Activated CD4-positive, alpha-beta T cell treated with anti-CD3 and anti-CD28 coated beads, Interleukin-2, amount 10 ng/mL, durations not matched to agents 7 days and 5 days (primary cell): Measurements from ENCODE around the gene OR1D5. TPM values are rescaled to one million over a fixed set of nuclear protein-coding genes. Genes with fewer than 3 reads are reported as not detected.
A peak's percentile ranks its signal among the peaks of the same experiment; 100 is the strongest.

Source experiments
- CTCF ChIA-PET: fragments of 350-600 bp; sonication (Branson Sonifier 250); formaldehyde crosslinking; loops from one replicate; lab custom pipeline; 2021; ENCODE audit warnings: antibody characterized with exemption; lab: Charles Lee
- POLR2A ChIA-PET: fragments of 350-600 bp; sonication (Branson Sonifier 250); formaldehyde crosslinking; loops from one replicate; lab custom pipeline; 2021; ENCODE audit warnings: antibody characterized with exemption; lab: Charles Lee
- DNase-seq: peaks from one replicate; pipeline ENCODE4 v3.0.0-alpha.2; 2020
- H3K27ac Mint-ChIP-seq: one replicate; pipeline ENCODE4 v1.8.0; 2021; ENCODE audit warnings: mild to moderate bottlenecking, moderate library complexity, mixed read lengths
- H3K27me3 Mint-ChIP-seq: one replicate; pipeline ENCODE4 v1.8.0; 2021; ENCODE audit warnings: mixed read lengths
- H3K36me3 Mint-ChIP-seq: one replicate; pipeline ENCODE4 v1.8.0; 2021; ENCODE audit warnings: low read depth, mixed read lengths
- H3K4me1 Mint-ChIP-seq: one replicate; pipeline ENCODE4 v1.8.0; 2021; ENCODE audit warnings: mixed read lengths
- H3K4me3 Mint-ChIP-seq: one replicate; pipeline ENCODE4 v1.8.0; 2021; ENCODE audit warnings: mild to moderate bottlenecking, moderate library complexity, mixed read lengths
- H3K9me3 Mint-ChIP-seq: one replicate; pipeline ENCODE4 v1.8.0; 2021; ENCODE audit warnings: mixed read lengths
- total RNA-seq, 2 experiments: library from RNA; stranded (reverse); gene quantifications; one replicate each; pipeline ENCODE4 v1.2.3, GENCODE V29; 2021

Gene OR1D5
- total RNA-seq, 2 experiments from 2014 or later = not detected

- DNase-seq = no peak
- Mint-ChIP-seq H3K9me3 (peaks cover 13% of the 10 kb centered on the region), H3K27me3 (no peaks in the 10 kb centered on the region), H3K27ac (no peak overlapping the region), H3K36me3 (peaks cover 7% of the 10 kb centered on the region), H3K4me3 (no peak overlapping the region), H3K4me1 (no peaks in the 10 kb centered on the region)
- ChIA-PET POLR2A (no interaction called here), CTCF (interaction anchor here (1.1 kb wide), 1 partner anchor 12 kb away, joined by 3 read pairs; no protein-coding TSS in a partner anchor)
These were observed 35.4 kb downstream of the OR1D5 start for GRCh38 chr17:3027786-3028532.

GRCh38 chr17:3026856-3027751 is 36.3 kb downstream of the OR1D5 start:
- ChIA-PET POLR2A (no interaction called here), CTCF (interaction anchor here (1.1 to 2.0 kb wide), 2 partner anchors 13 to 14 kb away, joined by 3 to 5 read pairs; no protein-coding TSS in a partner anchor)
- Mint-ChIP-seq H3K27ac (no peak overlapping the region), H3K4me3 (no peak overlapping the region), H3K9me3 (peaks cover 20% of the 10 kb centered on the region), H3K36me3 (peaks cover 15% of the 10 kb centered on the region), H3K4me1 (no peaks in the 10 kb centered on the region), H3K27me3 (no peaks in the 10 kb centered on the region)
- no peak for DNase-seq

- no peak for DNase-seq
- Mint-ChIP-seq H3K36me3 (peaks cover 22% of the 10 kb centered on the region), H3K27ac (no peak overlapping the region), H3K4me3 (no peak overlapping the region), H3K9me3 (peaks cover 24% of the 10 kb centered on the region), H3K4me1 (no peaks in the 10 kb centered on the region), H3K27me3 (no peaks in the 10 kb centered on the region)
- POLR2A ChIA-PET = no interaction called here
- CTCF ChIA-PET = interaction anchor here (1.1 to 2.0 kb wide), 2 partner anchors 13 to 14 kb away, joined by 3 to 5 read pairs; no protein-coding TSS in a partner anchor
These were observed 37.1 kb downstream of the OR1D5 start for GRCh38 chr17:3026125-3026855.

- Mint-ChIP-seq H3K4me3 (no peak overlapping the region), H3K27me3 (no peaks in the 10 kb centered on the region), H3K4me1 (no peaks in the 10 kb centered on the region), H3K27ac (no peak overlapping the region), H3K9me3 (peaks cover 24% of the 10 kb centered on the region), H3K36me3 (peaks cover 30% of the 10 kb centered on the region)
- ChIA-PET CTCF (interaction anchor here (0.8 to 2.0 kb wide), 2 partner anchors 10 to 13 kb away, joined by 3 to 5 read pairs; no protein-coding TSS in a partner anchor), POLR2A (no interaction called here)
- no peak for DNase-seq
These were observed 37.8 kb downstream of the OR1D5 start for GRCh38 chr17:3025421-3026124.

- POLR2A ChIA-PET = no interaction called here
- DNase-seq = no peak
- peaks cover 24% of the 10 kb centered on the region for H3K9me3 Mint-ChIP-seq
- H3K27ac Mint-ChIP-seq = no peak overlapping the region
- H3K36me3 Mint-ChIP-seq = peaks cover 34% of the 10 kb centered on the region
- no peak overlapping the region for H3K4me3 Mint-ChIP-seq
- H3K4me1 Mint-ChIP-seq = no peaks in the 10 kb centered on the region
- no peaks in the 10 kb centered on the region for H3K27me3 Mint-ChIP-seq
- CTCF ChIA-PET = no interaction called here
These were observed 39.1 kb downstream of the OR1D5 start for GRCh38 chr17:3024346-3024745.

- H3K4me3 Mint-ChIP-seq = no peak overlapping the region
- H3K4me1 Mint-ChIP-seq = no peaks in the 10 kb centered on the region
- H3K36me3 Mint-ChIP-seq = peaks cover 34% of the 10 kb centered on the region
- no peak for DNase-seq
- CTCF ChIA-PET = no interaction called here
- no peak overlapping the region for H3K27ac Mint-ChIP-seq
- peaks cover 24% of the 10 kb centered on the region for H3K9me3 Mint-ChIP-seq
- no peaks in the 10 kb centered on the region for H3K27me3 Mint-ChIP-seq
- POLR2A ChIA-PET = no interaction called here
These were observed 41.2 kb downstream of the OR1D5 start for GRCh38 chr17:3022197-3022596.

- no peak overlapping the region for H3K4me3 Mint-ChIP-seq
- CTCF ChIA-PET = no interaction called here
- POLR2A ChIA-PET = no interaction called here
- H3K27me3 Mint-ChIP-seq = no peaks in the 10 kb centered on the region
- H3K36me3 Mint-ChIP-seq = peaks cover 34% of the 10 kb centered on the region
- H3K27ac Mint-ChIP-seq = no peak overlapping the region
- H3K9me3 Mint-ChIP-seq = peaks cover 24% of the 10 kb centered on the region
- H3K4me1 Mint-ChIP-seq = no peaks in the 10 kb centered on the region
- DNase-seq = no peak
These were observed 43.0 kb downstream of the OR1D5 start for GRCh38 chr17:3020381-3020780.

GRCh38 chr17:3019761-3020160 is 43.6 kb downstream of the OR1D5 start:
- ChIA-PET CTCF (no interaction called here), POLR2A (no interaction called here)
- Mint-ChIP-seq H3K27me3 (no peaks in the 10 kb centered on the region), H3K4me1 (no peaks in the 10 kb centered on the region), H3K9me3 (peaks cover 24% of the 10 kb centered on the region), H3K27ac (no peak overlapping the region), H3K36me3 (peaks cover 34% of the 10 kb centered on the region), H3K4me3 (no peak overlapping the region)
- no peak for DNase-seq

- Mint-ChIP-seq H3K36me3 (peaks cover 29% of the 10 kb centered on the region), H3K27me3 (no peaks in the 10 kb centered on the region), H3K4me1 (no peaks in the 10 kb centered on the region), H3K27ac (no peak overlapping the region), H3K4me3 (no peak overlapping the region), H3K9me3 (peaks cover 11% of the 10 kb centered on the region)
- ChIA-PET CTCF (no interaction called here), POLR2A (no interaction called here)
- DNase-seq = no peak
These were observed 45.5 kb downstream of the OR1D5 start for GRCh38 chr17:3017936-3018335.

- Mint-ChIP-seq H3K27ac (no peak overlapping the region), H3K9me3 (no peaks in the 10 kb centered on the region), H3K27me3 (no peaks in the 10 kb centered on the region), H3K36me3 (peaks cover 10% of the 10 kb centered on the region), H3K4me3 (no peak overlapping the region), H3K4me1 (no peaks in the 10 kb centered on the region)
- POLR2A ChIA-PET = no interaction called here
- no peak for DNase-seq
- CTCF ChIA-PET = interaction anchor here (0.6 kb wide), 1 partner anchor 180 kb away, joined by 3 read pairs; no protein-coding TSS in a partner anchor
These were observed 47.5 kb downstream of the OR1D5 start for GRCh38 chr17:3015890-3016289.

- POLR2A ChIA-PET = interaction anchor here (0.7 kb wide), 1 partner anchor 380 kb away, joined by 3 read pairs; no protein-coding TSS in a partner anchor
- Mint-ChIP-seq H3K9me3 (no peaks in the 10 kb centered on the region), H3K4me1 (no peaks in the 10 kb centered on the region), H3K36me3 (no peaks in the 10 kb centered on the region), H3K27me3 (no peaks in the 10 kb centered on the region), H3K4me3 (no peak overlapping the region), H3K27ac (no peak overlapping the region)
- CTCF ChIA-PET = interaction anchor here (0.5 to 1.2 kb wide), 6 partner anchors 13 to 1683 kb away, joined by 3 to 5 read pairs (median 4); no protein-coding TSS in a partner anchor
- DNase-seq = peak; percentile 53
These were observed 50.4 kb downstream of the OR1D5 start for GRCh38 chr17:3012926-3013581.
